ENCODE data around the gene ODF4. TPM values are rescaled to one million over a fixed set of nuclear protein-coding genes. Genes with fewer than 3 reads are reported as not detected.

Gene ODF4
- total and polyA plus RNA-seq, 2 of the 13 experiments (the other 11 are each of a cell fraction or from before 2014, with no cell fraction given), result not detected

GRCh38 chr17:8292639-8293395 lies 46.8 kb upstream of the ODF4 start (continued):
- TF ChIP-seq TAF15 (IDR thresholded peaks at IDR 0.05; ENCODE audit: low read depth, low read length, poor library complexity, severe bottlenecking), result no peak
- TF ChIP-seq ZNF589 (CRISPR knock-in tag; conservative IDR thresholded peaks at IDR 0.05), result no peak
- TF ChIP-seq GABPA (IDR thresholded peaks at IDR 0.05; ENCODE audit: low read depth, low read length), result no peak
- TF ChIP-seq GABPA (CRISPR knock-in tag; IDR thresholded peaks at IDR 0.05; ENCODE audit: low read depth), result no peak
- peak; percentile 43; the same call in 1 of the 2 replicates for TF ChIP-seq RXRA (CRISPR knock-in tag; IDR thresholded peaks at IDR 0.05)
- no peak for TF ChIP-seq ZNF512B (CRISPR knock-in tag; IDR thresholded peaks at IDR 0.05; ENCODE audit: borderline replicate concordance)
- TF ChIP-seq ZNF747 (CRISPR knock-in tag; IDR thresholded peaks at IDR 0.05; ENCODE audit: borderline replicate concordance), result no peak
- TF ChIP-seq NFIB (CRISPR knock-in tag; IDR thresholded peaks at IDR 0.05; ENCODE audit: borderline replicate concordance), result no peak
- no peak for TF ChIP-seq SRF (IDR thresholded peaks at IDR 0.05; ENCODE audit: low read depth, low read length)
- no peak for TF ChIP-seq HBP1 (CRISPR knock-in tag; IDR thresholded peaks at IDR 0.05; ENCODE audit: low read depth)
- TF ChIP-seq ZNF878 (CRISPR knock-in tag; IDR thresholded peaks at IDR 0.05), result no peak
- TF ChIP-seq TCF12 (IDR thresholded peaks at IDR 0.05), result no peak
- no peak for TF ChIP-seq TCF12 (CRISPR knock-in tag; IDR thresholded peaks at IDR 0.05)
- TF ChIP-seq ZNF777 (CRISPR knock-in tag; IDR thresholded peaks at IDR 0.05), result no peak
- no peak for TF ChIP-seq ELF4 (CRISPR knock-in tag; IDR thresholded peaks at IDR 0.05; ENCODE audit: borderline replicate concordance)
- no peak for TF ChIP-seq YEATS2 (CRISPR knock-in tag; IDR thresholded peaks at IDR 0.05; ENCODE audit: borderline replicate concordance)
- no peak for TF ChIP-seq ZNF567 (CRISPR knock-in tag; IDR thresholded peaks at IDR 0.05; ENCODE audit: borderline replicate concordance)
- TF ChIP-seq NR2F2 (IDR thresholded peaks at IDR 0.05; ENCODE audit: borderline replicate concordance, low read depth), result peak; percentile 37; the same call in 1 of the 2 replicates
- no peak for TF ChIP-seq BHLHE40 (IDR thresholded peaks at IDR 0.05; ENCODE audit: low read length)
- TF ChIP-seq CENPT (CRISPR knock-in tag; IDR thresholded peaks at IDR 0.05; ENCODE audit: low read depth), result no peak
- TF ChIP-seq ZNF576 (CRISPR knock-in tag; IDR thresholded peaks at IDR 0.05), result no peak
